ENCODE results near the gene PAH.

PAH gene

DNA sequence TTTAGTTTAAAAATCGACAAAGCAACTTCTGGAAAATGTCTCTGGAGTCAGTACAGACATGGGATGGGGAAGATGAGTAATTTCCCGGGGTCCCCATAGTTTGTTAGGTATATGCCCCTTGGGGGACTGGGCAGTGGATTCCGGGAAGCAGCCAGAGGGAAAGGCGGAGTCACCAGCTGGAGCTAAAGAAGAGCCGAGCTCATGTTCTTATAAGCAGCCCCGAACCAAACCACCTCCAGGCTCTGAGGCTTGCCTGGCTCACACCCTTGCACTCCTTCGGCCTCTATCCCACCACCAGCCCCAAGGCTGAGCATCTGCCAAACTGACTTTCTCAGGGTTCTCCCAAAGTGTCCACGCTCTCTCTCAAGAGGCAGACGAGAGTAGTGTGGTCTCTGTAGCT is 117.8 kb downstream of the PAH start:
- TF ChIP-seq ZNF8 (CRISPR knock-in tag; IDR thresholded peaks at IDR 0.05) (no peak), ZNF565 (CRISPR knock-in tag; conservative IDR thresholded peaks at IDR 0.05; ENCODE audit: low read depth) (no peak), ZFP3 (CRISPR knock-in tag; IDR thresholded peaks at IDR 0.05) (no peak), TOX (CRISPR knock-in tag; IDR thresholded peaks at IDR 0.05; ENCODE audit: borderline replicate concordance) (no peak), ZNF70 (CRISPR knock-in tag; IDR thresholded peaks at IDR 0.05) (no peak), ISL1 (CRISPR knock-in tag; IDR thresholded peaks at IDR 0.05) (no peak), PPARA (CRISPR knock-in tag; IDR thresholded peaks at IDR 0.05; ENCODE audit: borderline replicate concordance) (no peak), GLIS3 (CRISPR knock-in tag; IDR thresholded peaks at IDR 0.05) (no peak), ESRRG (CRISPR knock-in tag; IDR thresholded peaks at IDR 0.05) (no peak), ZC3H10 (CRISPR knock-in tag; IDR thresholded peaks at IDR 0.05) (no peak), OSR1 (CRISPR knock-in tag; IDR thresholded peaks at IDR 0.05) (no peak), SNAI2 (CRISPR knock-in tag; IDR thresholded peaks at IDR 0.05) (no peak), ARNTL (CRISPR knock-in tag; IDR thresholded peaks at IDR 0.05; ENCODE audit: borderline replicate concordance, low read depth) (no peak), BACH2 (CRISPR knock-in tag; IDR thresholded peaks at IDR 0.05; ENCODE audit: borderline replicate concordance) (no peak)
- TF ChIP-seq, protein P1, sequence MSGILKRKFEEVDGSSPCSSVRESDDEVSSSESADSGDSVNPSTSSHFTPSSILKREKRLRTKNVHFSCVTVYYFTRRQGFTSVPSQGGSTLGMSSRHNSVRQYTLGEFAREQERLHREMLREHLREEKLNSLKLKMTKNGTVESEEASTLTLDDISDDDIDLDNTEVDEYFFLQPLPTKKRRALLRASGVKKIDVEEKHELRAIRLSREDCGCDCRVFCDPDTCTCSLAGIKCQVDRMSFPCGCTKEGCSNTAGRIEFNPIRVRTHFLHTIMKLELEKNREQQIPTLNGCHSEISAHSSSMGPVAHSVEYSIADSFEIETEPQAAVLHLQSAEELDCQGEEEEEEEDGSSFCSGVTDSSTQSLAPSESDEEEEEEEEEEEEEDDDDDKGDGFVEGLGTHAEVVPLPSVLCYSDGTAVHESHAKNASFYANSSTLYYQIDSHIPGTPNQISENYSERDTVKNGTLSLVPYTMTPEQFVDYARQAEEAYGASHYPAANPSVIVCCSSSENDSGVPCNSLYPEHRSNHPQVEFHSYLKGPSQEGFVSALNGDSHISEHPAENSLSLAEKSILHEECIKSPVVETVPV (CRISPR knock-in tag; IDR thresholded peaks at IDR 0.05), result no peak
- TF ChIP-seq, protein P2, sequence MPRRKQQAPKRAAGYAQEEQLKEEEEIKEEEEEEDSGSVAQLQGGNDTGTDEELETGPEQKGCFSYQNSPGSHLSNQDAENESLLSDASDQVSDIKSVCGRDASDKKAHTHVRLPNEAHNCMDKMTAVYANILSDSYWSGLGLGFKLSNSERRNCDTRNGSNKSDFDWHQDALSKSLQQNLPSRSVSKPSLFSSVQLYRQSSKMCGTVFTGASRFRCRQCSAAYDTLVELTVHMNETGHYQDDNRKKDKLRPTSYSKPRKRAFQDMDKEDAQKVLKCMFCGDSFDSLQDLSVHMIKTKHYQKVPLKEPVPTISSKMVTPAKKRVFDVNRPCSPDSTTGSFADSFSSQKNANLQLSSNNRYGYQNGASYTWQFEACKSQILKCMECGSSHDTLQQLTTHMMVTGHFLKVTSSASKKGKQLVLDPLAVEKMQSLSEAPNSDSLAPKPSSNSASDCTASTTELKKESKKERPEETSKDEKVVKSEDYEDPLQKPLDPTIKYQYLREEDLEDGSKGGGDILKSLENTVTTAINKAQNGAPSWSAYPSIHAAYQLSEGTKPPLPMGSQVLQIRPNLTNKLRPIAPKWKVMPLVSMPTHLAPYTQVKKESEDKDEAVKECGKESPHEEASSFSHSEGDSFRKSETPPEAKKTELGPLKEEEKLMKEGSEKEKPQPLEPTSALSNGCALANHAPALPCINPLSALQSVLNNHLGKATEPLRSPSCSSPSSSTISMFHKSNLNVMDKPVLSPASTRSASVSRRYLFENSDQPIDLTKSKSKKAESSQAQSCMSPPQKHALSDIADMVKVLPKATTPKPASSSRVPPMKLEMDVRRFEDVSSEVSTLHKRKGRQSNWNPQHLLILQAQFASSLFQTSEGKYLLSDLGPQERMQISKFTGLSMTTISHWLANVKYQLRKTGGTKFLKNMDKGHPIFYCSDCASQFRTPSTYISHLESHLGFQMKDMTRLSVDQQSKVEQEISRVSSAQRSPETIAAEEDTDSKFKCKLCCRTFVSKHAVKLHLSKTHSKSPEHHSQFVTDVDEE (CRISPR knock-in tag; IDR thresholded peaks at IDR 0.05), result no peak
- TF ChIP-seq, protein P3, sequence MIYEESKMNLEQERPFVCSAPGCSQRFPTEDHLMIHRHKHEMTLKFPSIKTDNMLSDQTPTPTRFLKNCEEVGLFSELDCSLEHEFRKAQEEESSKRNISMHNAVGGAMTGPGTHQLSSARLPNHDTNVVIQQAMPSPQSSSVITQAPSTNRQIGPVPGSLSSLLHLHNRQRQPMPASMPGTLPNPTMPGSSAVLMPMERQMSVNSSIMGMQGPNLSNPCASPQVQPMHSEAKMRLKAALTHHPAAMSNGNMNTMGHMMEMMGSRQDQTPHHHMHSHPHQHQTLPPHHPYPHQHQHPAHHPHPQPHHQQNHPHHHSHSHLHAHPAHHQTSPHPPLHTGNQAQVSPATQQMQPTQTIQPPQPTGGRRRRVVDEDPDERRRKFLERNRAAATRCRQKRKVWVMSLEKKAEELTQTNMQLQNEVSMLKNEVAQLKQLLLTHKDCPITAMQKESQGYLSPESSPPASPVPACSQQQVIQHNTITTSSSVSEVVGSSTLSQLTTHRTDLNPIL (CRISPR knock-in tag; IDR thresholded peaks at IDR 0.05; ENCODE audit: low read depth), result no peak
- TF ChIP-seq, protein P4, sequence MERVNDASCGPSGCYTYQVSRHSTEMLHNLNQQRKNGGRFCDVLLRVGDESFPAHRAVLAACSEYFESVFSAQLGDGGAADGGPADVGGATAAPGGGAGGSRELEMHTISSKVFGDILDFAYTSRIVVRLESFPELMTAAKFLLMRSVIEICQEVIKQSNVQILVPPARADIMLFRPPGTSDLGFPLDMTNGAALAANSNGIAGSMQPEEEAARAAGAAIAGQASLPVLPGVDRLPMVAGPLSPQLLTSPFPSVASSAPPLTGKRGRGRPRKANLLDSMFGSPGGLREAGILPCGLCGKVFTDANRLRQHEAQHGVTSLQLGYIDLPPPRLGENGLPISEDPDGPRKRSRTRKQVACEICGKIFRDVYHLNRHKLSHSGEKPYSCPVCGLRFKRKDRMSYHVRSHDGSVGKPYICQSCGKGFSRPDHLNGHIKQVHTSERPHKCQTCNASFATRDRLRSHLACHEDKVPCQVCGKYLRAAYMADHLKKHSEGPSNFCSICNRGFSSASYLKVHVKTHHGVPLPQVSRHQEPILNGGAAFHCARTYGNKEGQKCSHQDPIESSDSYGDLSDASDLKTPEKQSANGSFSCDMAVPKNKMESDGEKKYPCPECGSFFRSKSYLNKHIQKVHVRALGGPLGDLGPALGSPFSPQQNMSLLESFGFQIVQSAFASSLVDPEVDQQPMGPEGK (CRISPR knock-in tag; IDR thresholded peaks at IDR 0.05; ENCODE audit: borderline replicate concordance), result no peak
- TF ChIP-seq, protein P5, sequence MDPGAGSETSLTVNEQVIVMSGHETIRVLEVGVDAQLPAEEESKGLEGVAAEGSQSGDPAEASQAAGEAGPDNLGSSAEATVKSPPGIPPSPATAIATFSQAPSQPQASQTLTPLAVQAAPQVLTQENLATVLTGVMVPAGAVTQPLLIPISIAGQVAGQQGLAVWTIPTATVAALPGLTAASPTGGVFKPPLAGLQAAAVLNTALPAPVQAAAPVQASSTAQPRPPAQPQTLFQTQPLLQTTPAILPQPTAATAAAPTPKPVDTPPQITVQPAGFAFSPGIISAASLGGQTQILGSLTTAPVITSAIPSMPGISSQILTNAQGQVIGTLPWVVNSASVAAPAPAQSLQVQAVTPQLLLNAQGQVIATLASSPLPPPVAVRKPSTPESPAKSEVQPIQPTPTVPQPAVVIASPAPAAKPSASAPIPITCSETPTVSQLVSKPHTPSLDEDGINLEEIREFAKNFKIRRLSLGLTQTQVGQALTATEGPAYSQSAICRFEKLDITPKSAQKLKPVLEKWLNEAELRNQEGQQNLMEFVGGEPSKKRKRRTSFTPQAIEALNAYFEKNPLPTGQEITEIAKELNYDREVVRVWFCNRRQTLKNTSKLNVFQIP (CRISPR knock-in tag; IDR thresholded peaks at IDR 0.05; ENCODE audit: borderline replicate concordance, low read depth), result no peak
- ATAC-seq, result no peak

DNA sequence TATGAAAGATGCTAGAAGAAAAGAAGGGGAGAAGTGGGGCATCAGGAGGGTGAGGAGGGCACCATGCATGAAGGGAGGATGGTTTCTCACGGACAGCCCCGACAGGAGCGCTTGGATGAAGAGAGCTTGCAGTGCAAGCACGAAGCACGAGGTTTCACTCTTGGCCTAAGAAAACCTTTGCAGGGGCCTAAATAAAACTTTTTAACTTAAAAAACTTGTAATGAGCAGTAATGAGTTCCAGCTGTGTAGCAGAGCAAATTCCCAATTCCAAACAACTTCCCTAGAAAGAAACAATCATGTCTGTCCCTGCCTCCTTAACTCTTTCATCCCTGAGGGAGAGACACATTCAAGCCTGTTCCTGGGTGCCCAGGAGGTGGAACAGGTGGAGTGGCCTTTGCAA is 119.5 kb downstream of the PAH start:
- TF ChIP-seq PPARA (CRISPR knock-in tag; IDR thresholded peaks at IDR 0.05; ENCODE audit: borderline replicate concordance) (no peak), RARB (CRISPR knock-in tag; IDR thresholded peaks at IDR 0.05) (no peak), ZNF8 (CRISPR knock-in tag; IDR thresholded peaks at IDR 0.05) (no peak), CSDC2 (CRISPR knock-in tag; IDR thresholded peaks at IDR 0.05) (no peak), ZNF70 (CRISPR knock-in tag; IDR thresholded peaks at IDR 0.05) (no peak), ZFP30 (CRISPR knock-in tag; IDR thresholded peaks at IDR 0.05) (no peak), TOX (CRISPR knock-in tag; IDR thresholded peaks at IDR 0.05; ENCODE audit: borderline replicate concordance) (no peak), ESRRG (CRISPR knock-in tag; IDR thresholded peaks at IDR 0.05) (no peak), GLIS3 (CRISPR knock-in tag; IDR thresholded peaks at IDR 0.05) (no peak)
- no peak for ATAC-seq

DNA sequence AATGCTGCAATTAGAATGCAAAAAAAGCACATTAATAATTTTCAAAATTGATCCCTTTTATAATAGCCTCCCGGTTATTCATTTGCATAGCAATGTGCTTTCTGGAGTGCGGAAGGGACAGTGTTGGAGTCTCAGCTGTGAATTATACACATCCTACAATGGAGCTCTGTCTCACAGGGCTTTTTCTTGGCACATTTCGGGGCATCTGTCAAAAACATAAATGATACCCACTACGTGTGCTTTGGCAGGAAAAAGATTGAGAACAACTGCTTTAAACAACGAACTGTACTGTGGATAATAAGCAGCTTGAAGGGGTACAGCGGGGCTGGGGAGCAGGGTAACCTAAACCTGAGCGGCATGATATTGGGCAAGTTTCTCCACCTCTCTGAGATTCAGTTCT is 123.1 kb downstream of the PAH start:
- no peak for TF ChIP-seq ZFP30 (CRISPR knock-in tag; IDR thresholded peaks at IDR 0.05)
- ATAC-seq, result no peak
